HepG2 (cell line): ENCODE measurements around the gene P2RY6. TPM values are rescaled to one million over a fixed set of nuclear protein-coding genes. Genes with fewer than 3 reads are reported as not detected.

Source experiments
- ARID5B ChIP-seq: IDR thresholded peaks from 2 replicates; pipeline ENCODE4 v1.4.0; 2020; ENCODE audit warnings: mild to moderate bottlenecking, missing genetic modification reagents
- CBX2 ChIP-seq, 2 experiments: fragments of 200-600 bp in 1 of 2; sonication (generic); formaldehyde crosslinking in 1 of 2; IDR thresholded peaks; 2 replicates each; pipeline versions ENCODE4 v1.7.0 to v1.8.1; 2018 to 2022; ENCODE audit warnings: low read depth in 2 of 2, low read length in 1 of 2, mild to moderate bottlenecking in 1 of 2, missing genetic modification reagents in 1 of 2
- ELF4 ChIP-seq: sonication (generic); formaldehyde crosslinking; IDR thresholded peaks from 2 replicates; pipeline ENCODE4 v1.5.0; 2020; ENCODE audit warnings: missing genetic modification reagents, mild to moderate bottlenecking, moderate library complexity, borderline replicate concordance
- FOXK1 ChIP-seq: sonication (generic); formaldehyde crosslinking; IDR thresholded peaks from 2 replicates; pipeline ENCODE4 v1.4.0; 2020; ENCODE audit warnings: low read depth, missing genetic modification reagents, borderline replicate concordance
- KDM2A ChIP-seq: sonication (generic); formaldehyde crosslinking; IDR thresholded peaks from 2 replicates; pipeline ENCODE4 v1.4.0; 2020; ENCODE audit warnings: low read depth, missing genetic modification reagents, borderline replicate concordance
- NONO ChIP-seq, 2 experiments: fragments of 450-650 bp in 1 of 2; sonication (generic) in 1 of 2; formaldehyde crosslinking in 1 of 2; IDR thresholded peaks in 1 of 2; conservative IDR thresholded peaks in 1 of 2; 2 replicates each; pipeline versions ENCODE4 v1.6.1 to v1.8.0; 2017 to 2022; ENCODE audit warnings: mild to moderate bottlenecking in 1 of 2, missing genetic modification reagents in 1 of 2, moderate library complexity in 1 of 2
- PPARG ChIP-seq: conservative IDR thresholded peaks from 2 replicates; pipeline ENCODE4 v1.6.1; 2016; ENCODE audit warnings: missing biosample characterization, missing genetic modification reagents
- REPIN1 ChIP-seq: sonication (generic); formaldehyde crosslinking; IDR thresholded peaks from 2 replicates; pipeline ENCODE4 v1.8.0; 2022; ENCODE audit warnings: missing genetic modification reagents, low read depth, mild to moderate bottlenecking, borderline replicate concordance
- ZNF263 ChIP-seq: sonication (generic); formaldehyde crosslinking; IDR thresholded peaks from 2 replicates; pipeline ENCODE4 v1.4.0; 2020; ENCODE audit warnings: missing genetic modification reagents
- ZNF503 ChIP-seq: sonication (generic); formaldehyde crosslinking; IDR thresholded peaks from 2 replicates; pipeline ENCODE4 v1.4.0; 2020; ENCODE audit warnings: missing genetic modification reagents
- ZNF83 ChIP-seq: sonication (generic); formaldehyde crosslinking; IDR thresholded peaks from 2 replicates; pipeline ENCODE4 v1.4.0; 2020; ENCODE audit warnings: missing genetic modification reagents, mild to moderate bottlenecking, borderline replicate concordance
- polyA plus RNA-seq, 8 experiments: library from polyadenylated mRNA; depleted of rRNA in 3 of 8; stranded (reverse) in 7 of 8; unstranded in 1 of 8; fragments of >200 nt; fragmentation: Illumina TruSeq in 4 of 8; extraction: Trizol in 4 of 8; gene quantifications; 2 replicates each; pipeline versions ENCODE4 v1.2.1 to v1.2.3, GENCODE V29; 2011 to 2016; ENCODE audit warnings: low read depth in 4 of 8, missing spikeins in 1 of 8, mixed read lengths in 1 of 8; ENCODE audit not compliant: insufficient read depth in 1 of 8
- total RNA-seq, 5 experiments: library from RNA; depleted of rRNA; stranded (reverse); fragments of >200 nt; fragmentation: Illumina TruSeq; extraction: Trizol; gene quantifications; 2 replicates each; pipeline ENCODE4 v1.2.3, GENCODE V29; 2016; ENCODE audit warnings: low read depth in 1 of 5
- TF ChIP-seq, protein P1 (sequence below): sonication (generic); formaldehyde crosslinking; IDR thresholded peaks from 2 replicates; pipeline ENCODE4 v1.9.0; 2021; ENCODE audit warnings: missing genetic modification reagents, mild to moderate bottlenecking, borderline replicate concordance
- TF ChIP-seq, protein P2 (sequence below): sonication (generic); formaldehyde crosslinking; IDR thresholded peaks from 2 replicates; pipeline ENCODE4 v1.4.0; 2020; ENCODE audit warnings: mild to moderate bottlenecking, missing genetic modification reagents

Gene P2RY6
- total and polyA plus RNA-seq, 2 of the 13 experiments (the other 11 are each of a cell fraction or from before 2014, with no cell fraction given) = 0.09 to 0.29 TPM

GRCh38 chr11:73331138-73331916 lies 59.2 kb downstream of the P2RY6 start (continued):
- TF ChIP-seq FOXK1 (no peak; the same call in 1 of the 2 replicates), ARID5B (CRISPR knock-in tag) (peak; percentile 69), KDM2A (CRISPR knock-in tag) (no peak; the same call in 1 of the 2 replicates), ZNF263 (CRISPR knock-in tag) (peak; percentile 92), PPARG (CRISPR knock-in tag) (peak; percentile 57; the same call in 1 of the 2 replicates), CBX2 (IDR thresholded peaks at IDR 0.05; ENCODE audit: low read depth, low read length) (no peak), CBX2 (CRISPR knock-in tag; IDR thresholded peaks at IDR 0.05; ENCODE audit: low read depth) (no peak), REPIN1 (CRISPR knock-in tag) (peak; percentile 58; the same call in 1 of the 2 replicates), ZNF503 (peak; percentile 34; the same call in 1 of the 2 replicates), ELF4 (CRISPR knock-in tag) (peak; percentile 72; the same call in 1 of the 2 replicates), ZNF83 (no peak), NONO (IDR thresholded peaks at IDR 0.05) (no peak), NONO (CRISPR knock-in tag; conservative IDR thresholded peaks at IDR 0.05) (no peak; the same call in 1 of the 2 replicates)
- TF ChIP-seq, protein P1, sequence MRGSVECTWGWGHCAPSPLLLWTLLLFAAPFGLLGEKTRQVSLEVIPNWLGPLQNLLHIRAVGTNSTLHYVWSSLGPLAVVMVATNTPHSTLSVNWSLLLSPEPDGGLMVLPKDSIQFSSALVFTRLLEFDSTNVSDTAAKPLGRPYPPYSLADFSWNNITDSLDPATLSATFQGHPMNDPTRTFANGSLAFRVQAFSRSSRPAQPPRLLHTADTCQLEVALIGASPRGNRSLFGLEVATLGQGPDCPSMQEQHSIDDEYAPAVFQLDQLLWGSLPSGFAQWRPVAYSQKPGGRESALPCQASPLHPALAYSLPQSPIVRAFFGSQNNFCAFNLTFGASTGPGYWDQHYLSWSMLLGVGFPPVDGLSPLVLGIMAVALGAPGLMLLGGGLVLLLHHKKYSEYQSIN = no peak
- TF ChIP-seq, protein P2, sequence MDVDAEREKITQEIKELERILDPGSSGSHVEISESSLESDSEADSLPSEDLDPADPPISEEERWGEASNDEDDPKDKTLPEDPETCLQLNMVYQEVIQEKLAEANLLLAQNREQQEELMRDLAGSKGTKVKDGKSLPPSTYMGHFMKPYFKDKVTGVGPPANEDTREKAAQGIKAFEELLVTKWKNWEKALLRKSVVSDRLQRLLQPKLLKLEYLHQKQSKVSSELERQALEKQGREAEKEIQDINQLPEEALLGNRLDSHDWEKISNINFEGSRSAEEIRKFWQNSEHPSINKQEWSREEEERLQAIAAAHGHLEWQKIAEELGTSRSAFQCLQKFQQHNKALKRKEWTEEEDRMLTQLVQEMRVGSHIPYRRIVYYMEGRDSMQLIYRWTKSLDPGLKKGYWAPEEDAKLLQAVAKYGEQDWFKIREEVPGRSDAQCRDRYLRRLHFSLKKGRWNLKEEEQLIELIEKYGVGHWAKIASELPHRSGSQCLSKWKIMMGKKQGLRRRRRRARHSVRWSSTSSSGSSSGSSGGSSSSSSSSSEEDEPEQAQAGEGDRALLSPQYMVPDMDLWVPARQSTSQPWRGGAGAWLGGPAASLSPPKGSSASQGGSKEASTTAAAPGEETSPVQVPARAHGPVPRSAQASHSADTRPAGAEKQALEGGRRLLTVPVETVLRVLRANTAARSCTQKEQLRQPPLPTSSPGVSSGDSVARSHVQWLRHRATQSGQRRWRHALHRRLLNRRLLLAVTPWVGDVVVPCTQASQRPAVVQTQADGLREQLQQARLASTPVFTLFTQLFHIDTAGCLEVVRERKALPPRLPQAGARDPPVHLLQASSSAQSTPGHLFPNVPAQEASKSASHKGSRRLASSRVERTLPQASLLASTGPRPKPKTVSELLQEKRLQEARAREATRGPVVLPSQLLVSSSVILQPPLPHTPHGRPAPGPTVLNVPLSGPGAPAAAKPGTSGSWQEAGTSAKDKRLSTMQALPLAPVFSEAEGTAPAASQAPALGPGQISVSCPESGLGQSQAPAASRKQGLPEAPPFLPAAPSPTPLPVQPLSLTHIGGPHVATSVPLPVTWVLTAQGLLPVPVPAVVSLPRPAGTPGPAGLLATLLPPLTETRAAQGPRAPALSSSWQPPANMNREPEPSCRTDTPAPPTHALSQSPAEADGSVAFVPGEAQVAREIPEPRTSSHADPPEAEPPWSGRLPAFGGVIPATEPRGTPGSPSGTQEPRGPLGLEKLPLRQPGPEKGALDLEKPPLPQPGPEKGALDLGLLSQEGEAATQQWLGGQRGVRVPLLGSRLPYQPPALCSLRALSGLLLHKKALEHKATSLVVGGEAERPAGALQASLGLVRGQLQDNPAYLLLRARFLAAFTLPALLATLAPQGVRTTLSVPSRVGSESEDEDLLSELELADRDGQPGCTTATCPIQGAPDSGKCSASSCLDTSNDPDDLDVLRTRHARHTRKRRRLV = 0 out of 2 replicates have a peak, but pooled peaks have one; percentile 34
